ENCODE data around the gene GNB1.
"Not testable (repeated sequence)": the region's sequence is repeated elsewhere in the genome, so short reads cannot be mapped to it uniquely, and the experiment has no call there.

Gene GNB1

GRCh38 chr1:1758692-1759455 is 132.0 kb downstream of the GNB1 start:
- no peak for DNase-seq

GRCh38 chr1:1758059-1758621 is 132.7 kb downstream of the GNB1 start:
- DNase-seq: no peak

- no peak for DNase-seq
These were observed 133.3 kb downstream of the GNB1 start for GRCh38 chr1:1757422-1758058.

GRCh38 chr1:1756661-1757421 is 134.0 kb downstream of the GNB1 start:
- no peak for DNase-seq

GRCh38 chr1:1755852-1756251 is 135.0 kb downstream of the GNB1 start:
- no peak for DNase-seq

- DNase-seq: no peak
These were observed 135.5 kb downstream of the GNB1 start for GRCh38 chr1:1755426-1755825.

GRCh38 chr1:1754051-1754815 is 136.7 kb downstream of the GNB1 start:
- no peak for DNase-seq

- DNase-seq: no peak
These were observed 137.3 kb downstream of the GNB1 start for GRCh38 chr1:1753607-1754005.

- DNase-seq: no peak
These were observed 138.0 kb downstream of the GNB1 start for GRCh38 chr1:1752636-1753606.

- no peak for DNase-seq
These were observed 138.7 kb downstream of the GNB1 start for GRCh38 chr1:1752190-1752589.

- DNase-seq: not testable (repeated sequence)
These were observed 140.9 kb downstream of the GNB1 start for GRCh38 chr1:1749941-1750340.

GRCh38 chr1:1748686-1749321 is 142.1 kb downstream of the GNB1 start:
- DNase-seq: no peak

- DNase-seq: not testable (repeated sequence)
These were observed 144.3 kb downstream of the GNB1 start for GRCh38 chr1:1746566-1746909.

- peak in 1 of 2 experiments; percentile 61 for DNase-seq
These were observed 145.0 kb downstream of the GNB1 start for GRCh38 chr1:1745651-1746565.

GRCh38 chr1:1742529-1742928 is 148.4 kb downstream of the GNB1 start:
- DNase-seq: not testable (repeated sequence)

- not testable (repeated sequence) for DNase-seq
These were observed 149.9 kb downstream of the GNB1 start for GRCh38 chr1:1741013-1741412.

- not testable (repeated sequence) for DNase-seq
These were observed 152.0 kb downstream of the GNB1 start for GRCh38 chr1:1738799-1739337.

GRCh38 chr1:1737675-1738590 is 153.0 kb downstream of the GNB1 start:
- not testable (repeated sequence) for DNase-seq

Measured in NCI-H187 (cell line).